HCT116 (cell line): Measurements from ENCODE around the gene TM9SF2.

ENCODE experiments used
- ELF1 ChIP-seq: IDR thresholded peaks from 2 replicates; pipeline ENCODE4 v1.6.1; 2012; ENCODE audit warnings: low read depth, borderline replicate concordance
- EZH2 ChIP-seq: fragments of 200-600 bp; sonication (generic); IDR thresholded peaks from 2 replicates; pipeline ENCODE4 v1.6.1; 2017; ENCODE audit warnings: antibody characterized with exemption, mixed run types
- POLR2A ChIP-seq: IDR thresholded peaks from 2 replicates; pipeline ENCODE4 v1.7.0; 2011; ENCODE audit warnings: borderline replicate concordance; ENCODE audit not compliant: insufficient read depth, insufficient read length; ENCODE audit errors: extremely low read depth
- POLR2AphosphoS5 ChIP-seq: IDR thresholded peaks from 2 replicates; pipeline ENCODE4 v1.6.1; 2011; ENCODE audit warnings: mild to moderate bottlenecking, low read depth, low read length, moderate library complexity
- RAD21 ChIP-seq: IDR thresholded peaks from 2 replicates; pipeline ENCODE4 v1.6.1; 2012; ENCODE audit warnings: low read depth, mild to moderate bottlenecking
- SP1 ChIP-seq: IDR thresholded peaks from 2 replicates; pipeline ENCODE4 v1.6.1; 2012; ENCODE audit warnings: low read depth
- YY1 ChIP-seq: IDR thresholded peaks from 2 replicates; pipeline ENCODE4 v1.6.1; 2011; ENCODE audit warnings: low read length, low read depth, moderate library complexity, mild to moderate bottlenecking; ENCODE audit not compliant: insufficient replicate concordance; ENCODE audit errors: extremely low read depth
- TF ChIP-seq, protein P1 (sequence below), 3 experiments: fragments of 200-600 bp in 1 of 3; sonication (generic) in 1 of 3; IDR thresholded peaks in 2 of 3; conservative IDR thresholded peaks in 1 of 3; 2 replicates each; pipeline ENCODE4 v1.5.1; 2012 to 2017; ENCODE audit warnings: low read depth in 2 of 3, low read length in 2 of 3, antibody characterized with exemption in 1 of 3, borderline replicate concordance in 1 of 3, control low read depth in 1 of 3, mild to moderate bottlenecking in 1 of 3, mixed read lengths in 1 of 3, mixed run types in 1 of 3, moderate library complexity in 1 of 3; ENCODE audit not compliant: insufficient read depth in 1 of 3
- TF ChIP-seq, protein P2 (sequence below): IDR thresholded peaks from 2 replicates; pipeline ENCODE4 v1.6.1; 2012
- TF ChIP-seq, protein P3 (sequence below): IDR thresholded peaks from 2 replicates; pipeline ENCODE4 v1.6.1; 2012

DNA sequence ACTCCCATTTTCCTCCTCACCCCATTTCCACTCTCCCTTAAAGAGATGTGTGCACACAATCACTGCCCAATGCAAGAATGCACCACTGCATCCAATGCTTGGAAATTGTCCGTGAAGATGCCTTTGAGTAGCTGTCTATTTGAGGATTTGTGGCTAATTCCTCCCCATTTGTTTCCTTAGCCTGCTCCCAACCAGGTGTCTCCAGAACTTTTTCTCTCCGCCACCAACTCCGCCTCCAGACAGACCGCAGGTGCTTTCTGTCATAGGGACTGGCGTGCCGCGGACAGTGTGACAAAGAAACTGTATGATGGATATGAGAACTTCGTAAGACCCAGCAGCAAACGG, 461 bp upstream of the TM9SF2 start:
- TF ChIP-seq, protein P1, sequence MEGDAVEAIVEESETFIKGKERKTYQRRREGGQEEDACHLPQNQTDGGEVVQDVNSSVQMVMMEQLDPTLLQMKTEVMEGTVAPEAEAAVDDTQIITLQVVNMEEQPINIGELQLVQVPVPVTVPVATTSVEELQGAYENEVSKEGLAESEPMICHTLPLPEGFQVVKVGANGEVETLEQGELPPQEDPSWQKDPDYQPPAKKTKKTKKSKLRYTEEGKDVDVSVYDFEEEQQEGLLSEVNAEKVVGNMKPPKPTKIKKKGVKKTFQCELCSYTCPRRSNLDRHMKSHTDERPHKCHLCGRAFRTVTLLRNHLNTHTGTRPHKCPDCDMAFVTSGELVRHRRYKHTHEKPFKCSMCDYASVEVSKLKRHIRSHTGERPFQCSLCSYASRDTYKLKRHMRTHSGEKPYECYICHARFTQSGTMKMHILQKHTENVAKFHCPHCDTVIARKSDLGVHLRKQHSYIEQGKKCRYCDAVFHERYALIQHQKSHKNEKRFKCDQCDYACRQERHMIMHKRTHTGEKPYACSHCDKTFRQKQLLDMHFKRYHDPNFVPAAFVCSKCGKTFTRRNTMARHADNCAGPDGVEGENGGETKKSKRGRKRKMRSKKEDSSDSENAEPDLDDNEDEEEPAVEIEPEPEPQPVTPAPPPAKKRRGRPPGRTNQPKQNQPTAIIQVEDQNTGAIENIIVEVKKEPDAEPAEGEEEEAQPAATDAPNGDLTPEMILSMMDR (IDR thresholded peaks at IDR 0.05 in 2 of 3, conservative IDR thresholded peaks at IDR 0.05 in 1 of 3; ENCODE audit: borderline replicate concordance in 1 of 3, insufficient read depth in 1 of 3, low read depth in 2 of 3, low read length in 2 of 3): no peak
- TF ChIP-seq POLR2AphosphoS5 (no peak), POLR2A (no peak), EZH2 (no peak), RAD21 (no peak), YY1 (no peak), ELF1 (no peak), SP1 (no peak)
- TF ChIP-seq, protein P2, sequence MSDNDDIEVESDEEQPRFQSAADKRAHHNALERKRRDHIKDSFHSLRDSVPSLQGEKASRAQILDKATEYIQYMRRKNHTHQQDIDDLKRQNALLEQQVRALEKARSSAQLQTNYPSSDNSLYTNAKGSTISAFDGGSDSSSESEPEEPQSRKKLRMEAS: no peak
- TF ChIP-seq, protein P3, sequence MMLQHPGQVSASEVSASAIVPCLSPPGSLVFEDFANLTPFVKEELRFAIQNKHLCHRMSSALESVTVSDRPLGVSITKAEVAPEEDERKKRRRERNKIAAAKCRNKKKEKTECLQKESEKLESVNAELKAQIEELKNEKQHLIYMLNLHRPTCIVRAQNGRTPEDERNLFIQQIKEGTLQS: no peak
